ENCODE data around the gene GLYR1. TPM values are rescaled to one million over a fixed set of nuclear protein-coding genes. Genes with fewer than 3 reads are reported as not detected.
"Not testable (repeated sequence)": the region's sequence is repeated elsewhere in the genome, so short reads cannot be mapped to it uniquely, and the experiment has no call there.

The GLYR1 gene
- total RNA-seq, 1 donor from 2014 or later, result 69.9 TPM

GRCh38 chr16:4796982-4797804 is 49.9 kb downstream of the GLYR1 start:
- no peak for DNase-seq (ENCODE audit: low spot score)
- intact Hi-C loops (cut with DNase I), result no loop called here
- no peak for ATAC-seq

GRCh38 chr16:4795828-4796572 is 51.1 kb downstream of the GLYR1 start:
- ATAC-seq, result no peak
- intact Hi-C loops (cut with DNase I), result no loop called here
- no peak for DNase-seq (ENCODE audit: low spot score)

GRCh38 chr16:4795181-4795827 is 51.8 kb downstream of the GLYR1 start, which contains the start of gene SMIM22:
TSS of gene SMIM22 (plus strand) at chr16:4795369. CDS start at chr16:4795735, 366 bp downstream.
- DNase-seq (ENCODE audit: low spot score) (no peak), ATAC-seq (no peak)
- intact Hi-C loops (cut with DNase I), result no loop called here

- intact Hi-C loops (cut with DNase I), result no loop called here
- DNase-seq (ENCODE audit: low spot score) (no peak), ATAC-seq (no peak)
These were observed 54.1 kb downstream of the GLYR1 start for GRCh38 chr16:4792951-4793513.

- ATAC-seq (no peak), DNase-seq (ENCODE audit: low spot score) (no peak)
- intact Hi-C loops (cut with DNase I), result no loop called here
These were observed 56.2 kb downstream of the GLYR1 start for GRCh38 chr16:4790871-4791270.

GRCh38 chr16:4790261-4790660 is 56.8 kb downstream of the GLYR1 start:
- ATAC-seq, result no peak
- DNase-seq (ENCODE audit: low spot score), result no peak

GRCh38 chr16:4788910-4789309 is 58.2 kb downstream of the GLYR1 start:
- intact Hi-C loops (cut with DNase I), result no loop called here
- no peak for DNase-seq (ENCODE audit: low spot score)
- ATAC-seq, result no peak

More at GRCh38 chr16:4790261-4790660, 56.8 kb downstream of the GLYR1 start:
- intact Hi-C loops (cut with DNase I), result no loop called here

GRCh38 chr16:4788489-4788889 is 58.6 kb downstream of the GLYR1 start:
- ATAC-seq (no peak), DNase-seq (ENCODE audit: low spot score) (no peak)
- intact Hi-C loops (cut with DNase I), result no loop called here

GRCh38 chr16:4787627-4788482 is 59.2 kb downstream of the GLYR1 start, which contains the start of gene SEPTIN12:
TSS of gene SEPTIN12 (minus strand) at chr16:4788345. CDS start at chr16:4787645, 700 bp downstream.
- DNase-seq (ENCODE audit: low spot score), result no peak
- intact Hi-C loops (cut with DNase I), result no loop called here
- no peak for ATAC-seq

GRCh38 chr16:4787068-4787467 is 60.0 kb downstream of the GLYR1 start:
- intact Hi-C loops (cut with DNase I), result no loop called here
- ATAC-seq (no peak), DNase-seq (ENCODE audit: low spot score) (no peak)

- ATAC-seq, result no peak
- DNase-seq (ENCODE audit: low spot score), result no peak
- intact Hi-C loops (cut with DNase I), result no loop called here
These were observed 61.2 kb downstream of the GLYR1 start for GRCh38 chr16:4785758-4786433.

GRCh38 chr16:4784444-4784987 is 62.6 kb downstream of the GLYR1 start:
- ATAC-seq; DNase-seq (ENCODE audit: low spot score); intact Hi-C loops (cut with DNase I): not testable (repeated sequence)

- DNase-seq (ENCODE audit: low spot score) (no peak), ATAC-seq (no peak)
- intact Hi-C loops (cut with DNase I), result no loop called here
These were observed 63.1 kb downstream of the GLYR1 start for GRCh38 chr16:4783951-4784336.

GRCh38 chr16:4783251-4783950 is 63.7 kb downstream of the GLYR1 start:
- intact Hi-C loops (cut with DNase I), result no loop called here
- ATAC-seq (no peak), DNase-seq (ENCODE audit: low spot score) (no peak)

GRCh38 chr16:4780235-4780634 is 66.9 kb downstream of the GLYR1 start:
- no peak for DNase-seq (ENCODE audit: low spot score)
- ATAC-seq, result no peak
- intact Hi-C loops (cut with DNase I), result no loop called here

- no peak for ATAC-seq
- no peak for DNase-seq (ENCODE audit: low spot score)
- intact Hi-C loops (cut with DNase I), result no loop called here
These were observed 69.1 kb downstream of the GLYR1 start for GRCh38 chr16:4778050-4778392.

- no peak for DNase-seq (ENCODE audit: low spot score)
- intact Hi-C loops (cut with DNase I), result no loop called here
- ATAC-seq, result no peak
These were observed 69.6 kb downstream of the GLYR1 start for GRCh38 chr16:4777339-4778049.

Data from sciatic nerve (tissue), 2 donors.